Measurements from ENCODE around the gene KRTAP10-2. TPM values are rescaled to one million over a fixed set of nuclear protein-coding genes. Genes with fewer than 3 reads are reported as not detected.

The KRTAP10-2 gene
- total RNA-seq, 1 experiment from 2014 or later = not detected

DNA sequence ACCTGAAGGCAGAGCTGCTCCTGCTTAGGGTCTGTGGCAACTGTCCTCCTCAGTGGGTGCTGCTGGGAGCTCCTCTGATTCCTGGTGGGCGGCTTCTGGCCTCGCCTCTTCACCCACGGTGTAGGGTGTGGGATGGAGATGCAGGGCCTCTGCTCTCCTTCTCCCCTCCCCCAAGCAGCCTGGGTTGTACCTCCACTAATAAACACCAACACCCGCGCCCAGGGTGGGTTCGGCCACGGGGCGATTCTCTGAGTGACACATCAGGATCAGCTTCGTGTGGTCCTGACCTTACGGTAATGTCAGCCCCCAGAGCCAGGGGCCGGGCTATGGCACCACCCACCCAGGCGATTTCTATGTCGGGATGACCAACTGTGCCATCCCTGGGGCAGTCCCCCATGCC, 35.0 kb downstream of the KRTAP10-2 start:
- TF ChIP-seq, protein P1, sequence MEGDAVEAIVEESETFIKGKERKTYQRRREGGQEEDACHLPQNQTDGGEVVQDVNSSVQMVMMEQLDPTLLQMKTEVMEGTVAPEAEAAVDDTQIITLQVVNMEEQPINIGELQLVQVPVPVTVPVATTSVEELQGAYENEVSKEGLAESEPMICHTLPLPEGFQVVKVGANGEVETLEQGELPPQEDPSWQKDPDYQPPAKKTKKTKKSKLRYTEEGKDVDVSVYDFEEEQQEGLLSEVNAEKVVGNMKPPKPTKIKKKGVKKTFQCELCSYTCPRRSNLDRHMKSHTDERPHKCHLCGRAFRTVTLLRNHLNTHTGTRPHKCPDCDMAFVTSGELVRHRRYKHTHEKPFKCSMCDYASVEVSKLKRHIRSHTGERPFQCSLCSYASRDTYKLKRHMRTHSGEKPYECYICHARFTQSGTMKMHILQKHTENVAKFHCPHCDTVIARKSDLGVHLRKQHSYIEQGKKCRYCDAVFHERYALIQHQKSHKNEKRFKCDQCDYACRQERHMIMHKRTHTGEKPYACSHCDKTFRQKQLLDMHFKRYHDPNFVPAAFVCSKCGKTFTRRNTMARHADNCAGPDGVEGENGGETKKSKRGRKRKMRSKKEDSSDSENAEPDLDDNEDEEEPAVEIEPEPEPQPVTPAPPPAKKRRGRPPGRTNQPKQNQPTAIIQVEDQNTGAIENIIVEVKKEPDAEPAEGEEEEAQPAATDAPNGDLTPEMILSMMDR (IDR thresholded peaks at IDR 0.05; ENCODE audit: unreplicated experiment) = no peak
- Mint-ChIP-seq H3K27ac (ENCODE audit: unreplicated experiment) (no peak overlapping the region), H3K36me3 (ENCODE audit: insufficient read depth, unreplicated experiment) (no peaks in the 10 kb centered on the region), H3K9me3 (ENCODE audit: low read depth, unreplicated experiment) (peaks cover 3% of the 10 kb centered on the region), H3K4me3 (ENCODE audit: low read depth, unreplicated experiment) (no peak overlapping the region), H3K4me1 (ENCODE audit: low read depth, unreplicated experiment) (no peaks in the 10 kb centered on the region), H3K27me3 (ENCODE audit: unreplicated experiment) (peaks cover 41% of the 10 kb centered on the region)
- DNase-seq = no peak
- BruUV-seq (replicated peaks) = no TSS peak
- CTCF ChIA-PET = no interaction called here
- intact Hi-C loops (cut with micrococcal nuclease; ENCODE audit: unreplicated experiment) = no loop called here

DNA sequence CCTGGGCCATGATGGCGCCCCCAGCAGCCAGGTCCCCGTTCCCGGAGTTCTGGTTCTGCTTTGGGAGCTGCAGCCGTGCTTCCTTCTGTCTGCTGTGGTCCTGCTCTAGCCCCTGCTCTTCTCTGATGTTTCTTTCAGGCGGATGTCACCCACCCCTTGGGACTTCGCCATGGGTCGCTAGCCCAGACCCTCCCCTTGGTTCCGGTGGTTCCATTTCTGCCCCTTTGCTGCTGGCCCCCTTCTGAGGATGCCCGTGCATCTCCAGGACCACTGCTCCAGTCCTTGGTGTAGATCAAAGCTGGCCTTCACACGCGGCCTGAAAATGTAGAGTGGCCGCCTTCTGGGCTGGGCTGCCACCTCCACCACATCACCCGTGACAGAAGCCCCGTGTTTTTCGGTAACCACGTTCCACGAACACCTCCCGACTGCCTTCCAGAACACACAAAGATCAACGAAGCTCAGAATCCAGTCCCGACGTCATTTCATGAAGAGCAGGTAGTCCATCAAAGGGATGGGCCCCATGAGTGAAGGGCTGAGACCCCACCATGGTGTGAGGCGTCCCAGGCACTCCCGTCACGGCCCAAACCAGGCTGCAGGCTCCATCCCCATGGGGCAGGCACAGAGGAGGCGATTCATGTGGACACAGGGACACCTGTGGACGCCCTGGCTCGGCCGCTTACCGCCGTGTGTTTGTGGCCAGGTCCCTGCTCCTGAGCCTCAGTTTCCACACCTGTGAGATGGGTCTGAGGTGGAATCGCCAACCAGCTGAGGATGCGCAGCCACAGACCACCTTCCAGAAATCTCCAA, 35.7 kb downstream of the KRTAP10-2 start:
- TF ChIP-seq, protein P1 (IDR thresholded peaks at IDR 0.05; ENCODE audit: unreplicated experiment) = no peak
- H3K9me3 Mint-ChIP-seq (ENCODE audit: low read depth, unreplicated experiment) = peaks cover 3% of the 10 kb centered on the region
- intact Hi-C loops (cut with micrococcal nuclease; ENCODE audit: unreplicated experiment) = no loop called here

DNA sequence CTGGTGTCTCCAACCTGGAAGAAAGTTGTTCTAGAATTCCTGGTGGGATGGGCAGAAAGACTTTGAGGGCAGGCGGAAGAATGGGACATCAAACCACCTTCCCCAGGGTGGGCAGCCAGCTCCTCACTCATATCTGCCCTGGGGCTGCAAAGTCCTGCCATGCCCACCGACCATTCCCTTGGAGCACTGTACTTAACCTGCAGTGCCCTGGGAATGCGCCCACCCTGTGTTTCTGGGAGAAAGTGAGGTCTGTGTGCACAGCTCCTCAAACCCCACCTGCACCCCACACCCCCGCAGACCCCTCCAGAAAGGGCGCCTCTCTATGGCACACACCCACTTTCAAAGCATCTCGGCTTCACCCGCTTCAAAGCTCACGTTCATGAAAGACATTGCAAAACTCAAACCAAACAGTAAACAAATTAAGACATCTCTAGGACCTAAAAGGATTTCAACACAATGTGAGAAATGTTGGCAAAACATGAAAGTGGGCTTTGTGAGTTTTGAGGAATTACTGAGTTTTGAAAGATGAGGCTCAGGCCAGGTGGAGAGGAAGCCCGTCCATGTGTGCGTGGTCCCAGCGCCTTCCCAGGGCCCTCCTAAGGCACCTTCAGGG, 36.5 kb downstream of the KRTAP10-2 start:
- Mint-ChIP-seq H3K36me3 (ENCODE audit: insufficient read depth, unreplicated experiment) (no peaks in the 10 kb centered on the region), H3K4me3 (ENCODE audit: low read depth, unreplicated experiment) (no peak overlapping the region), H3K4me1 (ENCODE audit: low read depth, unreplicated experiment) (no peaks in the 10 kb centered on the region), H3K27ac (ENCODE audit: unreplicated experiment) (no peak overlapping the region), H3K27me3 (ENCODE audit: unreplicated experiment) (peaks cover 51% of the 10 kb centered on the region), H3K9me3 (ENCODE audit: low read depth, unreplicated experiment) (peaks cover 3% of the 10 kb centered on the region)
- TF ChIP-seq, protein P1 (IDR thresholded peaks at IDR 0.05; ENCODE audit: unreplicated experiment) = no peak
- BruUV-seq (replicated peaks) = no TSS peak
- DNase-seq = no peak
- CTCF ChIA-PET = interaction anchor here (0.6 kb wide), 1 partner anchor 435 kb away, joined by 4 read pairs; no protein-coding TSS in a partner anchor
- intact Hi-C loops (cut with micrococcal nuclease; ENCODE audit: unreplicated experiment) = no loop called here

More for the DNA sequence above, 35.7 kb downstream of the KRTAP10-2 start:
- Mint-ChIP-seq H3K36me3 (ENCODE audit: insufficient read depth, unreplicated experiment) (no peaks in the 10 kb centered on the region), H3K4me1 (ENCODE audit: low read depth, unreplicated experiment) (no peaks in the 10 kb centered on the region), H3K27ac (ENCODE audit: unreplicated experiment) (no peak overlapping the region), H3K4me3 (ENCODE audit: low read depth, unreplicated experiment) (no peak overlapping the region), H3K27me3 (ENCODE audit: unreplicated experiment) (peaks cover 46% of the 10 kb centered on the region)
- BruUV-seq (replicated peaks) = no TSS peak
- CTCF ChIA-PET = interaction anchor here (0.6 kb wide), 1 partner anchor 434 kb away, joined by 4 read pairs; no protein-coding TSS in a partner anchor
- DNase-seq = no peak

DNA sequence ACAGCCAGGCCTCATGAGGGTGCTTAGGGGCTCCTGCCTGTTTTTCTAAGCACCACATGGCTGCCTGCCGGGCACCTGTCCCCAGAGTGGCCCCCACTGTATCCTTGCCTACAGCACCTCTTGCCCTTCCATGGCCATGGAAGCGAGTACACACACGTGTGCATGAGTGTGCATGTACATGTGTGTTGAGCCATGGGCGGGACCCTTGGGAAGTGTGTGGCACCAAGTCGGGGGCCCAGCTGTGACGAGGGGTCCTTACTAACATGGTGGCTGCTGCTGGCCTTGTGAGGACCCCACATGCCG, 37.1 kb downstream of the KRTAP10-2 start:
- no peak overlapping the region for H3K27ac Mint-ChIP-seq (ENCODE audit: unreplicated experiment)
- no peaks in the 10 kb centered on the region for H3K36me3 Mint-ChIP-seq (ENCODE audit: insufficient read depth, unreplicated experiment)
- H3K27me3 Mint-ChIP-seq (ENCODE audit: unreplicated experiment) = peaks cover 57% of the 10 kb centered on the region
- CTCF ChIA-PET = no interaction called here
- no peak for DNase-seq
- peaks cover 3% of the 10 kb centered on the region for H3K9me3 Mint-ChIP-seq (ENCODE audit: low read depth, unreplicated experiment)
- no peak overlapping the region for H3K4me3 Mint-ChIP-seq (ENCODE audit: low read depth, unreplicated experiment)
- TF ChIP-seq, protein P1 (IDR thresholded peaks at IDR 0.05; ENCODE audit: unreplicated experiment) = no peak
- H3K4me1 Mint-ChIP-seq (ENCODE audit: low read depth, unreplicated experiment) = no peaks in the 10 kb centered on the region
- BruUV-seq (replicated peaks) = no TSS peak
- intact Hi-C loops (cut with micrococcal nuclease; ENCODE audit: unreplicated experiment) = no loop called here
